Endothelial cell of umbilical vein (primary cell): Measurements from ENCODE around the gene KCNH8. TPM values are rescaled to one million over a fixed set of nuclear protein-coding genes. Genes with fewer than 3 reads are reported as not detected.

ENCODE experiments used
- BruUV-seq: library from RNA; stranded (reverse); fragments of 400-500 nt; replicated peaks from 2 replicates; lab custom pipeline; 2021; lab: Mats Ljungman, UMichigan
- CTCF ChIA-PET: fragments of 300-600, 350-600 bp; sonication (Branson Sonifier 250); formaldehyde crosslinking; loops from one replicate; lab custom pipeline; 2021; ENCODE audit warnings: antibody characterized with exemption, inconsistent platforms; lab: Charles Lee
- POLR2A ChIA-PET: fragments of 300-600, 350-600 bp; sonication (Branson Sonifier 250); formaldehyde crosslinking; loops from one replicate; lab custom pipeline; 2021; ENCODE audit warnings: antibody characterized with exemption, inconsistent platforms; lab: Charles Lee
- DNase-seq: peaks from one replicate; pipeline ENCODE4 v3.0.0-alpha.2; 2011; ENCODE audit warnings: low read depth, low spot score
- FAIRE-seq: peaks from 2 replicates; lab custom pipeline; 2011; peaks lifted over from hg19 to GRCh38; lab: Jason Lieb, UNC
- H2AFZ ChIP-seq: 2 replicates; pipeline ENCODE4 v1.6.0; 2012; ENCODE audit warnings: low read depth, low read length, control low read depth, inconsistent platforms
- H3K27ac ChIP-seq: 2 replicates; pipeline ENCODE4 v1.5.1; 2011; ENCODE audit warnings: low read depth, mild to moderate bottlenecking, control low read depth, low read length, moderate library complexity; ENCODE audit not compliant: insufficient read depth
- H3K27me3 ChIP-seq, 2 experiments: 2 replicates each; pipeline versions ENCODE4 v1.6.0 to v1.6.1; 2011; ENCODE audit warnings: low read length in 2 of 2, mixed read lengths in 1 of 2; ENCODE audit not compliant: control insufficient read depth in 2 of 2, insufficient read depth in 2 of 2
- H3K36me3 ChIP-seq, 2 experiments: 2 replicates in 1 of 2; 3 replicates in 1 of 2; pipeline ENCODE4 v1.5.1; 2011; ENCODE audit warnings: low read length in 2 of 2, mild to moderate bottlenecking in 1 of 2, moderate library complexity in 1 of 2; ENCODE audit not compliant: control insufficient read depth in 2 of 2, insufficient read depth in 2 of 2; ENCODE audit errors: extremely low read depth in 1 of 2
- H3K4me1 ChIP-seq: 3 replicates; pipeline ENCODE4 v1.5.1; 2011; ENCODE audit warnings: mild to moderate bottlenecking, low read length; ENCODE audit not compliant: control insufficient read depth, insufficient read depth; ENCODE audit errors: extremely low read depth
- H3K4me2 ChIP-seq: 2 replicates; pipeline ENCODE4 v1.6.1; 2011; ENCODE audit warnings: low read length, control low read depth, mixed read lengths; ENCODE audit not compliant: insufficient read depth
- H3K4me3 ChIP-seq, 3 experiments: fragments of 200-600 bp in 1 of 3; sonication (generic), shearing (Covaris generic) in 1 of 3; replicated peaks in 1 of 3; 2 replicates each; pipeline ENCODE4 v1.5.1; 2011 to 2016; ENCODE audit warnings: control low read depth in 3 of 3, low read length in 3 of 3, mild to moderate bottlenecking in 2 of 3, inconsistent platforms in 1 of 3, low read depth in 1 of 3, moderate library complexity in 1 of 3; ENCODE audit not compliant: insufficient read depth in 1 of 3
- H3K79me2 ChIP-seq: 2 replicates; pipeline ENCODE4 v1.6.0; 2012; ENCODE audit warnings: low read length, inconsistent platforms; ENCODE audit not compliant: control insufficient read depth, insufficient read depth
- H3K9ac ChIP-seq: replicated peaks from 2 replicates; pipeline ENCODE3; 2011; ENCODE audit warnings: low read length, control low read depth; ENCODE audit not compliant: insufficient read depth; ENCODE audit errors: extremely low read depth
- H3K9me1 ChIP-seq: replicated peaks from 3 replicates; pipeline ENCODE4 v1.6.0; 2011; ENCODE audit warnings: mild to moderate bottlenecking, low read length; ENCODE audit not compliant: control insufficient read depth, insufficient read depth; ENCODE audit errors: extremely low read depth
- H3K9me3 ChIP-seq: replicated peaks from 2 replicates; pipeline ENCODE4 v1.5.1; 2012; ENCODE audit warnings: low read length, inconsistent platforms; ENCODE audit not compliant: control insufficient read depth, insufficient read depth
- H4K20me1 ChIP-seq: replicated peaks from 2 replicates; pipeline ENCODE3; 2011; ENCODE audit warnings: mild to moderate bottlenecking, low read length; ENCODE audit not compliant: control insufficient read depth, insufficient read depth; ENCODE audit errors: extremely low read depth
- CTCF ChIP-seq, 2 donors: IDR thresholded peaks; 1 replicate in 1 of 2; 2 replicates in 1 of 2; pipeline ENCODE4 v1.5.1; 2011; ENCODE audit warnings: low read length in 2 of 2, mild to moderate bottlenecking in 2 of 2, moderate library complexity in 2 of 2, control low read depth in 1 of 2, inconsistent platforms in 1 of 2, low read depth in 1 of 2; ENCODE audit not compliant: insufficient read depth in 1 of 2; ENCODE audit errors: extremely low read depth in 1 of 2
- EZH2 ChIP-seq: IDR thresholded peaks from 2 replicates; pipeline ENCODE4 v1.6.1; 2012; ENCODE audit warnings: borderline replicate concordance, low read depth, mild to moderate bottlenecking, moderate library complexity, low read length, inconsistent platforms; ENCODE audit not compliant: severe bottlenecking
- FOS ChIP-seq: IDR thresholded peaks from 2 replicates; pipeline ENCODE4 v1.6.1; 2011; ENCODE audit warnings: mild to moderate bottlenecking, low read length, moderate library complexity, borderline replicate concordance; ENCODE audit not compliant: insufficient read depth
- GATA2 ChIP-seq: IDR thresholded peaks from 2 replicates; pipeline ENCODE4 v1.7.0; 2011; ENCODE audit warnings: low read depth, mild to moderate bottlenecking, moderate library complexity, mixed read lengths, low read length; ENCODE audit not compliant: insufficient read length, insufficient read depth
- JUN ChIP-seq: IDR thresholded peaks from 2 replicates; pipeline ENCODE4 v1.6.1; 2011; ENCODE audit warnings: borderline replicate concordance, low read depth; ENCODE audit not compliant: insufficient read length, insufficient read depth
- MAX ChIP-seq: IDR thresholded peaks from 2 replicates; pipeline ENCODE4 v1.6.1; 2011; ENCODE audit not compliant: insufficient read depth, insufficient read length
- MYC ChIP-seq: IDR thresholded peaks from one replicate; pipeline ENCODE4 v1.6.1; 2011; ENCODE audit warnings: mild to moderate bottlenecking, low read depth, low read length
- POLR2A ChIP-seq: IDR thresholded peaks from 2 replicates; pipeline ENCODE4 v1.6.1; 2012; ENCODE audit warnings: low read depth, mild to moderate bottlenecking, control low read depth, low read length
- POLR2AphosphoS5 ChIP-seq: IDR thresholded peaks from 2 replicates; pipeline ENCODE4 v1.6.1; 2012; ENCODE audit warnings: low read depth, mild to moderate bottlenecking, control low read depth, low read length, moderate library complexity; ENCODE audit not compliant: insufficient read depth
- dilution Hi-C: fragments of 300-500 bp; cut with MboI; formaldehyde crosslinking; loops from one replicate; pipeline ENCODE4 v1.15.0; 2019; ENCODE audit warnings: low sequenced_read_pairs; ENCODE audit not compliant: extremely low pct_ligation_motif_present
- intact Hi-C: fragments of 100-400 bp; cut with micrococcal nuclease; formaldehyde crosslinking; loops from one replicate; pipeline ENCODE4 v1.10.0; 2022
- polyA plus RNA-seq, 4 experiments: library from polyadenylated mRNA; depleted of rRNA in 3 of 4; stranded (reverse) in 3 of 4; unstranded in 1 of 4; fragments of >200 nt; gene quantifications; 2 replicates each; pipeline versions ENCODE4 v1.2.1 to v1.2.3, GENCODE V29; 2011 to 2012; ENCODE audit warnings: missing spikeins in 1 of 4
- total RNA-seq: library from RNA; stranded (reverse); gene quantifications from 2 replicates; pipeline ENCODE4 v1.2.3, GENCODE V29; 2021

KCNH8 gene
- total and polyA plus RNA-seq, 2 donors (not counting 3 experiments of a cell fraction or from before 2014, with no cell fraction given) = not detected

DNA sequence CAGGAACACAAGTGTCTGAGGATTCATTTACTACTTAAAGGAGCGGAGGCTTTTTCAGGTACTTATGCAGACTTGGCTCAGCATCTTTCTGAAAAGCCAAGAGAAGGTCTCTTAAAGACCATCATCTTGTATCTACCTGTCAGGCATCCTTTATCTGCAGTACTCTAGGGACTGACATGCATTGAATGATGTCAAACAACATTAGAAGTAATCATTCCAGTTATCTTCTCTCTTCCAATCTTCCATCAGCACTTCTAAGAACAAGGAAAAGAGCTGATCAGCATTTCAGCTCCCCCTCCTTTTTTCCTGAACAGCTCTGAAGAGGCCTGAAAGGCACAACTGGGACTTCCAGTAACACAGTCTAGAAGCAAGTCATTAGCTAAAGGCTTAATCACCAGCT is 214.8 kb downstream of the KCNH8 start:
- intact Hi-C loops = no loop called here
- TF ChIP-seq GATA2 (no peak), JUN (no peak), MYC (no peak), EZH2 (no peak), POLR2A (no peak), MAX (no peak), POLR2AphosphoS5 (no peak), FOS (no peak), CTCF (IDR thresholded peaks at IDR 0.05; ENCODE audit: extremely low read depth in 1 of 2, insufficient read depth in 1 of 2, low read depth in 1 of 2, low read length in 2 of 2) (no peak)
- POLR2A ChIA-PET = no interaction called here
- Histone ChIP-seq H3K9ac (no peak overlapping the region), H3K4me1 (no peaks in the 10 kb centered on the region), H2AFZ (no peak overlapping the region), H3K4me3 (no peak overlapping the region), H4K20me1 (no peaks in the 10 kb centered on the region), H3K36me3 (no peaks in the 10 kb centered on the region), H3K27me3 (no peaks in the 10 kb centered on the region), H3K4me2 (no peak overlapping the region), H3K79me2 (no peaks in the 10 kb centered on the region), H3K27ac (no peak overlapping the region), H3K9me3 (peaks cover 2% of the 10 kb centered on the region), H3K9me1 (no peaks in the 10 kb centered on the region)
- DNase-seq (no peak), FAIRE-seq (no peak)
- dilution Hi-C loops = no loop called here
- no TSS peak for BruUV-seq
- CTCF ChIA-PET = no interaction called here
